PC-3 (cell line): Measurements from ENCODE around the gene PVALB. TPM values are rescaled to one million over a fixed set of nuclear protein-coding genes. Genes with fewer than 3 reads are reported as not detected.
A peak's percentile ranks its signal among the peaks of the same experiment; 100 is the strongest.

ENCODE experiments used
- ATAC-seq: fragments of 200-7000 bp; cut with Tn5 transposase; 2 replicates; pipeline ENCODE4 v1.9.1; 2020; ENCODE audit warnings: mild to moderate bottlenecking, moderate library complexity
- BruUV-seq: library from RNA; stranded (reverse); fragments of 400-500 nt; replicated peaks from 2 replicates; lab custom pipeline; 2021; lab: Mats Ljungman, UMichigan
- CTCF ChIA-PET: fragments of 300-600 bp; sonication (Branson Sonifier 250); formaldehyde crosslinking; loops from one replicate; lab custom pipeline; 2022; ENCODE audit warnings: antibody characterized with exemption; lab: Charles Lee
- POLR2A ChIA-PET: fragments of 300-600 bp; sonication (Branson Sonifier 250); formaldehyde crosslinking; loops from one replicate; lab custom pipeline; 2022; ENCODE audit warnings: antibody characterized with exemption; ENCODE audit not compliant: unreplicated experiment; lab: Charles Lee
- DNase-seq: peaks from one replicate; pipeline ENCODE4 v3.0.0-alpha.2; 2015
- H2AFZ ChIP-seq: fragments of 300-600 bp; sonication (generic); 2 replicates; pipeline ENCODE4 v1.6.0; 2016; ENCODE audit warnings: antibody characterized with exemption, low read length
- H3F3A ChIP-seq: fragments of 300-600 bp; sonication (generic); one replicate; pipeline ENCODE4 v1.6.0; 2017; ENCODE audit warnings: antibody characterized with exemption, low read length, control low read depth, mild to moderate bottlenecking; ENCODE audit not compliant: unreplicated experiment
- H3K27ac ChIP-seq: fragments of 300-600 bp; sonication (generic); 2 replicates; pipeline ENCODE4 v1.5.1; 2016; ENCODE audit warnings: mild to moderate bottlenecking, low read length
- H3K27me3 ChIP-seq: fragments of 300-600 bp; sonication (generic); 2 replicates; pipeline ENCODE4 v1.6.1; 2016; ENCODE audit warnings: low read length, mixed read lengths
- H3K36me3 ChIP-seq: fragments of 300-600 bp; sonication (generic); 2 replicates; pipeline ENCODE4 v1.6.1; 2016; ENCODE audit warnings: low read depth, mixed run types, low read length, mixed read lengths
- H3K4me1 ChIP-seq: fragments of 300-600 bp; sonication (generic); 2 replicates; pipeline ENCODE4 v1.5.1; 2016; ENCODE audit warnings: low read length; ENCODE audit not compliant: insufficient read depth
- H3K4me2 ChIP-seq: fragments of 300-600 bp; sonication (generic); 2 replicates; pipeline ENCODE4 v1.6.0; 2016; ENCODE audit warnings: low read length
- H3K4me3 ChIP-seq: fragments of 300-600 bp; sonication (generic); 2 replicates; pipeline ENCODE4 v1.5.1; 2016; ENCODE audit warnings: mild to moderate bottlenecking, low read length, mixed read lengths
- H3K79me2 ChIP-seq: fragments of 300-600 bp; sonication (generic); 2 replicates; pipeline ENCODE4 v1.6.1; 2017; ENCODE audit warnings: low read length, mixed read lengths
- H3K9ac ChIP-seq: fragments of 300-600 bp; sonication (generic); 2 replicates; pipeline ENCODE4 v1.6.0; 2016; ENCODE audit warnings: mild to moderate bottlenecking, low read length
- H3K9me2 ChIP-seq: fragments of 300-600 bp; sonication (generic); replicated peaks from 2 replicates; pipeline ENCODE4 v1.6.1; 2016; ENCODE audit warnings: mixed run types, low read length, mixed read lengths
- H3K9me3 ChIP-seq: fragments of 300-600 bp; sonication (generic); 2 replicates; pipeline ENCODE4 v1.6.1; 2016; ENCODE audit warnings: low read length, mixed read lengths
- H4K20me1 ChIP-seq: fragments of 300-600 bp; sonication (generic); 2 replicates; pipeline ENCODE4 v1.6.1; 2016; ENCODE audit warnings: low read length, mixed read lengths
- CTCF ChIP-seq: fragments of 300-600 bp; sonication (generic); conservative IDR thresholded peaks from 2 replicates; pipeline ENCODE4 v1.5.1; 2017; ENCODE audit warnings: antibody characterized with exemption, low read depth, mild to moderate bottlenecking, low read length
- EZH2 ChIP-seq: fragments of 300-600 bp; sonication (generic); IDR thresholded peaks from one replicate; pipeline ENCODE4 v1.6.1; 2017; ENCODE audit warnings: antibody characterized with exemption, mild to moderate bottlenecking, low read length; ENCODE audit not compliant: unreplicated experiment
- EZH2phosphoT487 ChIP-seq: fragments of 300-600 bp; sonication (generic); IDR thresholded peaks from 2 replicates; pipeline ENCODE4 v1.6.1; 2018; ENCODE audit warnings: mild to moderate bottlenecking, antibody characterized with exemption, low read length, borderline replicate concordance
- intact Hi-C: fragments of 100-400 bp; cut with micrococcal nuclease; formaldehyde crosslinking; loops from 2 replicates; pipeline ENCODE4 v1.9.0; 2023
- total RNA-seq: library from RNA; depleted of rRNA; stranded (reverse); fragments of >200 nt; gene quantifications from 2 replicates; pipeline ENCODE4 v1.2.3, GENCODE V29; 2014

Gene PVALB
- total RNA-seq, 1 experiment from 2014 or later = not detected

DNA sequence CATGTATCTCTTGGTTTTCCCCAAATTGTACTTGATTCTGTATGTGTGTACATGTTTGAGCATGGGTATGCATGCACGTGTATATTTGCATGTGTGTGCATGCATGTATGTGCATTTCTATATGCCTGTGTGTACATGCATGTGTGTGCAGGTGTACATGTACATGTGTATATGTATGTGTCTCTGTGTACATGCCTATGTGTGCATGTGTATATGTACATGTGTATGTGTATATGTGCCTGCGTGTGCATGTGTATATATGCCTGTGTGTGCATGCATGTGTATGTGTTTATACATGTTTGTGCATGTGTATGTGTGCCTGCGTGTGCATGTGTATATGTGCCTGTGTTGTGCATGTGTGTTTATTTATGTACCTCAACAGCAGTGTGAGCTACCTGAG, 38.6 kb upstream of the PVALB start:
- intact Hi-C loops = no loop called here
- no peak for DNase-seq
- H3K9me2 ChIP-seq = no peaks in the 10 kb centered on the region
- POLR2A ChIA-PET = no interaction called here
- no peak overlapping the region for H3K4me3 ChIP-seq
- H3K27me3 ChIP-seq = 0 out of 2 replicates have a peak, but pooled peaks cover 6% of the 10 kb centered on the region
- TF ChIP-seq EZH2 = no peak
- no peak for TF ChIP-seq EZH2phosphoT487
- no peak for TF ChIP-seq CTCF
- H3K79me2 ChIP-seq = no peaks in the 10 kb centered on the region
- H4K20me1 ChIP-seq = no peaks in the 10 kb centered on the region
- no peak overlapping the region for H3K9ac ChIP-seq
- no peak overlapping the region for H2AFZ ChIP-seq
- BruUV-seq = no TSS peak
- no peaks in the 10 kb centered on the region for H3K9me3 ChIP-seq
- no peaks in the 10 kb centered on the region; the same call in 1 of the 2 replicates for H3K36me3 ChIP-seq
- no peak overlapping the region for H3K27ac ChIP-seq
- H3F3A ChIP-seq = no peaks in the 10 kb centered on the region
- ATAC-seq = no peak
- H3K4me2 ChIP-seq = no peak overlapping the region
- CTCF ChIA-PET = interaction anchor here (1.1 kb wide), 1 partner anchor 73 kb away, joined by 9 read pairs; no protein-coding TSS in a partner anchor
- no peaks in the 10 kb centered on the region for H3K4me1 ChIP-seq

DNA sequence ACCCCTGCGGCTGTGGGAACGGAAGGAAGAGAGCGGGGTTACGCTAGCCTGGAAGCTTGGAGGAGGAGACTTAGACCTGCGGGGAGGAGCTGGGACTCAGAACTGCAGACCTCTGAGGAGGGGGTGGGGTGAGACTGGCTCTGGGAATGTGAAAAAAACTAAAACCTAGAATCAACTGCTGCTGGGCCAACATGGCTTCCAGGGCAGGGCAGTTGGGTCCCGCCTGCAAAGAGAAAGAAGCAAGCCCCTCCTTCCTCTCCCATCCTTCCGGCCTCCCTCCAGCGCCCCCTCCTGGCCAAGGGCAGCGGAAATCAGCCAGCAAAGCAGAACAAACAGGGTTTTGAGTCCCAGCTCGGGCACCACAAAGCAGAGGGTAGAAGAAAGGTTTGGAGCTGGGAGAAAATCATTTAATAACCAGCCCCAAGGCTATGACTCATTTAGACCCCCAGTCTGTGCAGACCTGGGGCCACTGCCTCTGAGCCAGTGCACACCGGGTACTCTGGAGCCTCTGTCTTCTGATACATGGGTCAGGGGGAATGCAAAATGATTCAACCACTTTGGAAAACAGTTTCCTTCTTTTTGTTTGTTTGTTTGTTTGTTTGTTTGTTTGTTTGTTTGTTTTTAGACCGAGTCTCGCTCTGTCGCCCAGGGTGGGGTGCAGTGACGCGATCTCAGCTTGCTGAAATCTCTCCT, 36.7 kb upstream of the PVALB start:
- intact Hi-C loops = no loop called here
- peak; percentile 62 for DNase-seq
- no peaks in the 10 kb centered on the region for H3K4me1 ChIP-seq

More for the DNA sequence above, 36.7 kb upstream of the PVALB start:
- Histone ChIP-seq H3K9ac (no peak overlapping the region), H3K36me3 (no peaks in the 10 kb centered on the region; the same call in 1 of the 2 replicates), H3K79me2 (no peaks in the 10 kb centered on the region), H3K4me3 (no peak overlapping the region), H2AFZ (peak overlapping the region; percentile 77), H3K9me2 (no peaks in the 10 kb centered on the region), H4K20me1 (no peaks in the 10 kb centered on the region), H3K9me3 (no peaks in the 10 kb centered on the region), H3K4me2 (no peak overlapping the region), H3K27ac (no peak overlapping the region), H3F3A (no peaks in the 10 kb centered on the region), H3K27me3 (peaks cover 12% of the 10 kb centered on the region; the same call in 1 of the 2 replicates)
- BruUV-seq = no TSS peak
- CTCF ChIA-PET = no interaction called here
- no peak for ATAC-seq
- TF ChIP-seq EZH2 (no peak), CTCF (peak; percentile 73)
- POLR2A ChIA-PET = no interaction called here
